Measurements from ENCODE around the gene NFE2L2.

NFE2L2 gene

GRCh38 chr2:177283906-177284305 lies 19.4 kb upstream of the NFE2L2 start:
- no peaks in the 10 kb centered on the region for H4K20me1 ChIP-seq (ENCODE audit: insufficient read depth, low read length, poor library complexity, severe bottlenecking)

GRCh38 chr2:177282787-177283572 lies 18.5 kb upstream of the NFE2L2 start:
- H3K4me1 ChIP-seq (ENCODE audit: insufficient read depth, low read length, poor library complexity, severe bottlenecking), result peaks cover 25% of the 10 kb centered on the region

More at GRCh38 chr2:177283906-177284305, 19.4 kb upstream of the NFE2L2 start:
- no peak overlapping the region for H3K4me2 ChIP-seq (ENCODE audit: low read depth, low read length, poor library complexity, severe bottlenecking)
- no peak overlapping the region for H3K4me3 ChIP-seq (ENCODE audit: low read length, poor library complexity, severe bottlenecking)
- H3K9me3 ChIP-seq (ENCODE audit: insufficient read depth, low read depth, low read length), result no peaks in the 10 kb centered on the region
- no peaks in the 10 kb centered on the region for H3K36me3 ChIP-seq (ENCODE audit: insufficient read depth, low read length)
- H3K4me1 ChIP-seq (ENCODE audit: insufficient read depth, low read length, poor library complexity, severe bottlenecking), result peaks cover 25% of the 10 kb centered on the region
- H2AFZ ChIP-seq (ENCODE audit: low read length), result no peak overlapping the region
- no peaks in the 10 kb centered on the region for H3K9me2 ChIP-seq (replicated peaks; ENCODE audit: low read depth, low read length)
- H3F3A ChIP-seq (ENCODE audit: low read depth), result no peaks in the 10 kb centered on the region
- H3K9ac ChIP-seq (ENCODE audit: low read depth, low read length, poor library complexity, severe bottlenecking), result no peak overlapping the region
- no peaks in the 10 kb centered on the region for H3K79me2 ChIP-seq (ENCODE audit: insufficient read depth, low read length)
- H3K27me3 ChIP-seq (ENCODE audit: insufficient read depth, low read length, poor library complexity, severe bottlenecking), result no peaks in the 10 kb centered on the region
- TF ChIP-seq CTCF (conservative IDR thresholded peaks at IDR 0.05; ENCODE audit: low read length) (no peak), EZH2phosphoT487 (IDR thresholded peaks at IDR 0.05; ENCODE audit: borderline replicate concordance) (no peak)

GRCh38 chr2:177282181-177282641 lies 17.7 kb upstream of the NFE2L2 start:
- Histone ChIP-seq H3K9me3 (ENCODE audit: insufficient read depth, low read depth, low read length) (no peaks in the 10 kb centered on the region), H2AFZ (ENCODE audit: low read length) (peak overlapping the region; percentile 23; the same call in 1 of the 2 replicates), H3K36me3 (ENCODE audit: insufficient read depth, low read length) (no peaks in the 10 kb centered on the region), H3K4me3 (ENCODE audit: low read length, poor library complexity, severe bottlenecking) (no peak overlapping the region), H3K79me2 (ENCODE audit: insufficient read depth, low read length) (no peaks in the 10 kb centered on the region), H4K20me1 (ENCODE audit: insufficient read depth, low read length, poor library complexity, severe bottlenecking) (no peaks in the 10 kb centered on the region), H3K9me2 (replicated peaks; ENCODE audit: low read depth, low read length) (no peaks in the 10 kb centered on the region), H3F3A (ENCODE audit: low read depth) (no peaks in the 10 kb centered on the region), H3K9ac (ENCODE audit: low read depth, low read length, poor library complexity, severe bottlenecking) (no peak overlapping the region), H3K4me2 (ENCODE audit: low read depth, low read length, poor library complexity, severe bottlenecking) (no peak overlapping the region), H3K27me3 (ENCODE audit: insufficient read depth, low read length, poor library complexity, severe bottlenecking) (no peaks in the 10 kb centered on the region), H3K4me1 (ENCODE audit: insufficient read depth, low read length, poor library complexity, severe bottlenecking) (peaks cover 25% of the 10 kb centered on the region)
- TF ChIP-seq CTCF (conservative IDR thresholded peaks at IDR 0.05; ENCODE audit: low read length), result no peak

More at GRCh38 chr2:177282787-177283572, 18.5 kb upstream of the NFE2L2 start:
- H3K4me2 ChIP-seq (ENCODE audit: low read depth, low read length, poor library complexity, severe bottlenecking), result no peak overlapping the region
- H3K9me3 ChIP-seq (ENCODE audit: insufficient read depth, low read depth, low read length), result no peaks in the 10 kb centered on the region
- H4K20me1 ChIP-seq (ENCODE audit: insufficient read depth, low read length, poor library complexity, severe bottlenecking), result no peaks in the 10 kb centered on the region
- no peak overlapping the region for H2AFZ ChIP-seq (ENCODE audit: low read length)
- H3F3A ChIP-seq (ENCODE audit: low read depth), result no peaks in the 10 kb centered on the region
- no peaks in the 10 kb centered on the region for H3K27me3 ChIP-seq (ENCODE audit: insufficient read depth, low read length, poor library complexity, severe bottlenecking)
- no peak overlapping the region for H3K4me3 ChIP-seq (ENCODE audit: low read length, poor library complexity, severe bottlenecking)
- H3K9ac ChIP-seq (ENCODE audit: low read depth, low read length, poor library complexity, severe bottlenecking), result no peak overlapping the region
- H3K9me2 ChIP-seq (replicated peaks; ENCODE audit: low read depth, low read length), result no peaks in the 10 kb centered on the region
- H3K36me3 ChIP-seq (ENCODE audit: insufficient read depth, low read length), result no peaks in the 10 kb centered on the region
- 0 out of 2 replicates have a peak, but pooled peaks have one; percentile 14 for TF ChIP-seq CTCF (conservative IDR thresholded peaks at IDR 0.05; ENCODE audit: low read length)
- TF ChIP-seq EZH2phosphoT487 (IDR thresholded peaks at IDR 0.05; ENCODE audit: borderline replicate concordance), result no peak
- no peaks in the 10 kb centered on the region for H3K79me2 ChIP-seq (ENCODE audit: insufficient read depth, low read length)

All from Loucy (cell line).